Ovary (tissue), 9 donors: ENCODE data around the gene MAP4K4. TPM values are rescaled to one million over a fixed set of nuclear protein-coding genes. Genes with fewer than 3 reads are reported as not detected.
"Not testable (repeated sequence)": the region's sequence is repeated elsewhere in the genome, so short reads cannot be mapped to it uniquely, and the experiment has no call there.

ENCODE experiments used
- DNase-seq, 5 donors: peaks; one replicate each; pipeline ENCODE4 v3.0.0-alpha.2; 2019 to 2020
- H3K27ac ChIP-seq, 2 donors: fragments of 200-600 bp; one replicate each; pipeline versions ENCODE4 v1.5.1 to v1.8.0; 2019 to 2022
- H3K27me3 ChIP-seq: fragments of 200-600 bp; one replicate; pipeline ENCODE4 v1.8.0; 2022
- H3K36me3 ChIP-seq: fragments of 200-600 bp; sonication (generic); one replicate; pipeline ENCODE4 v1.5.1; 2019
- H3K4me1 ChIP-seq: one replicate; pipeline ENCODE4 v1.8.1; 2013; ENCODE audit warnings: mild to moderate bottlenecking, moderate library complexity; ENCODE audit not compliant: insufficient read depth
- H3K4me3 ChIP-seq: fragments of 200-600 bp; sonication (generic); one replicate; pipeline ENCODE4 v1.5.1; 2017
- H3K9me3 ChIP-seq, 2 donors: fragments of 200-600 bp in 1 of 2; sonication (generic) in 1 of 2; one replicate each; pipeline versions ENCODE4 v1.5.1 to v1.8.1; 2013 to 2019; ENCODE audit warnings: mild to moderate bottlenecking in 1 of 2, moderate library complexity in 1 of 2
- CTCF ChIP-seq, 3 donors: fragments of 450-650 bp in 2 of 3; fragments of 200-600 bp in 1 of 3; IDR thresholded peaks; one replicate each; pipeline versions ENCODE4 v1.5.1 to v1.8.0; 2016 to 2022; ENCODE audit warnings: antibody characterized with exemption in 3 of 3, mild to moderate bottlenecking in 1 of 3
- EP300 ChIP-seq: sonication (generic); formaldehyde crosslinking; IDR thresholded peaks from one replicate; pipeline ENCODE4 v1.6.1; 2017; ENCODE audit warnings: antibody characterized with exemption
- POLR2A ChIP-seq: fragments of 450-650 bp; IDR thresholded peaks from one replicate; pipeline ENCODE4 v1.6.1; 2017; ENCODE audit warnings: antibody characterized with exemption, mild to moderate bottlenecking, moderate library complexity
- WGBS, 3 donors: extraction: QIAGEN DNeasy Blood & Tissue Kit in 1 of 3; methylation state at CpG; one replicate each; pipeline versions ENCODE4 v1.1.5 to v1.1.7; 2013 to 2017; 5-methylcytosine and 5-hydroxymethylcytosine counted together
- intact Hi-C, 4 donors: fragments of 100-400 bp; cut with DNase I; formaldehyde crosslinking; loops; one replicate each; pipeline versions ENCODE4 v1.11.0 to v1.15.1; 2022 to 2023
- polyA plus RNA-seq, 2 donors: library from polyadenylated mRNA; stranded (reverse); fragments of 200-250 nt in 1 of 2; fragments of 350-450 nt in 1 of 2; fragmentation: Illumina TruSeq in 1 of 2; extraction: RNeasy Lipid Tissue Mini Kit (QIAGEN cat#74804) in 1 of 2; gene quantifications; one replicate each; pipeline ENCODE4 v1.2.3, GENCODE V29; 2013 to 2014
- total RNA-seq, 7 donors: library from RNA; depleted of rRNA in 2 of 7; stranded (reverse); fragments of >200 nt in 2 of 7; fragmentation: NEBNext Ultra II Directional in 3 of 7; extraction: Animal tissue kit (Norgen Biotek cat#: 25700) in 3 of 7; gene quantifications; one replicate each; pipeline versions ENCODE4 v1.1.0 to v1.2.4, GENCODE V29; 2016 to 2023
- donor health status: DM: no; HTN: no; CAD: no; lungs with moderate emphysema.
- donor health status: DM: no; HTN: no; CAD: no.
- donor health status: Bipolar disorder and iron deficiency.
- donor health status: DM: yes; HTN: yes; CAD: no.
- donor health status: DM: no; HTN: no; CAD: no.
- donor health status: DM: yes; HTN: yes; CAD: no.

The MAP4K4 gene
- total and polyA plus RNA-seq, 9 donors: 23.9 to 60.9 (median 49.7) TPM

- no peak for DNase-seq
These were observed 233.3 kb downstream of the MAP4K4 start for GRCh38 chr2:101930847-101931246.

GRCh38 chr2:101931402-101931801, 233.9 kb downstream of the MAP4K4 start:
- no peaks in the 10 kb centered on the region for H3K4me1 ChIP-seq
- WGBS, 3 donors: 7 to 28% (median 10%) methylated on average over 3 of the region's 3 CpGs
- intact Hi-C loops: no loop called here
- no peak for TF ChIP-seq EP300
- TF ChIP-seq CTCF (IDR thresholded peaks at IDR 0.05): no peak
- no peak overlapping the region for H3K4me3 ChIP-seq
- no peaks in the 10 kb centered on the region for H3K36me3 ChIP-seq
- H3K27ac ChIP-seq: no peak overlapping the region
- no peaks in the 10 kb centered on the region for H3K9me3 ChIP-seq
- no peak for DNase-seq
- no peaks in the 10 kb centered on the region for H3K27me3 ChIP-seq

More at GRCh38 chr2:101930847-101931246, 233.3 kb downstream of the MAP4K4 start:
- intact Hi-C loops: no loop called here
- H3K27ac ChIP-seq: no peak overlapping the region
- TF ChIP-seq CTCF (IDR thresholded peaks at IDR 0.05): no peak
- TF ChIP-seq EP300: no peak
- no peak for TF ChIP-seq POLR2A
- 54 to 79% (median 77%) methylated on average over 4 of the region's 4 CpGs for WGBS, 3 donors
- no peak overlapping the region for H3K4me3 ChIP-seq
- no peaks in the 10 kb centered on the region for H3K27me3 ChIP-seq
- H3K4me1 ChIP-seq: no peaks in the 10 kb centered on the region
- H3K36me3 ChIP-seq: no peaks in the 10 kb centered on the region
- no peaks in the 10 kb centered on the region for H3K9me3 ChIP-seq

GRCh38 chr2:101935764-101936163, 238.3 kb downstream of the MAP4K4 start:
- H3K9me3 ChIP-seq, H3K36me3 ChIP-seq, H3K4me3 ChIP-seq, DNase-seq, H3K4me1 ChIP-seq, H3K27me3 ChIP-seq, H3K27ac ChIP-seq, intact Hi-C loops: not testable (repeated sequence)
- WGBS, 3 donors: 64 to 79% (median 76%) methylated on average over 3 to 4 of the region's 4 CpGs

- Histone ChIP-seq H3K27ac (no peak overlapping the region), H3K4me1 (no peaks in the 10 kb centered on the region), H3K36me3 (no peaks in the 10 kb centered on the region), H3K9me3 (no peaks in the 10 kb centered on the region), H3K4me3 (no peak overlapping the region), H3K27me3 (no peaks in the 10 kb centered on the region)
- intact Hi-C loops: no loop called here
- TF ChIP-seq EP300: no peak
- no peak for TF ChIP-seq POLR2A
- no peak for TF ChIP-seq CTCF (IDR thresholded peaks at IDR 0.05)
- DNase-seq: no peak
- WGBS, 3 donors: 57 to 73% (median 73%) methylated on average over 3 of the region's 3 CpGs
These were observed 245.3 kb downstream of the MAP4K4 start for GRCh38 chr2:101942851-101943250.

Other genes starting within 250 kb of the MAP4K4 start
- gene RFX8, start 222.6 kb upstream of the MAP4K4 start, total RNA-seq: 1 to 10 TPM in 1 of 7 donors, under 1 TPM in 6; 0.32 to 1.7 (median 0.38) TPM
- under 1 TPM; 0.05 to 0.70 TPM for gene RFX8, start 222.6 kb upstream of the MAP4K4 start, polyA plus RNA-seq